Measurements from ENCODE around the gene PKN1. TPM values are rescaled to one million over a fixed set of nuclear protein-coding genes. Genes with fewer than 3 reads are reported as not detected.

Gene PKN1
- total and polyA plus RNA-seq, 4 donors = 84.3 to 197 (median 121) TPM

GRCh38 chr19:14494910-14495671 lies 62.0 kb downstream of the PKN1 start:
- no peaks in the 10 kb centered on the region for H3K27me3 ChIP-seq (ENCODE audit: control insufficient read depth in 3 of 3, insufficient read depth in 3 of 3, low read length in 2 of 3)
- DNase-seq (peak in 1 of 3 donors; percentile 44), ATAC-seq (ENCODE audit: insufficient read depth, low FRiP score) (no peak)
- H3K4me1 ChIP-seq (ENCODE audit: control insufficient read depth in 5 of 5, insufficient read depth in 5 of 5, low read length in 5 of 5) = peaks cover 0 to 18% (median 9%) of the 10 kb centered on the region in 5 donors
- TF ChIP-seq CTCF (IDR thresholded peaks at IDR 0.05; ENCODE audit: control extremely low read depth, extremely low read depth) = no peak
- H3K36me3 ChIP-seq (ENCODE audit: control insufficient read depth in 4 of 4, insufficient read depth in 4 of 4, low read length in 4 of 4) = peaks cover 0 to 9% (median 3%) of the 10 kb centered on the region in 4 donors
- peak overlapping the region in 1 of 2 donors; percentile 68 for H3K27ac ChIP-seq (ENCODE audit: low read depth in 1 of 2, low read length in 1 of 2)
- WGBS, 2 donors = 18 to 34% methylated on average over 13 to 14 of the region's 14 CpGs
- no peaks in the 10 kb centered on the region for H3K9me3 ChIP-seq (ENCODE audit: control insufficient read depth in 4 of 4, insufficient read depth in 3 of 4, low read length in 3 of 4)
- peak overlapping the region; percentile 25 to 53 for H3K9ac ChIP-seq (ENCODE audit: insufficient read depth in 1 of 2, low read length in 2 of 2)
- peak overlapping the region; percentile 61 for H3K4me3 ChIP-seq

GRCh38 chr19:14495672-14496028 lies 62.5 kb downstream of the PKN1 start:
- H3K27ac ChIP-seq (ENCODE audit: low read depth in 1 of 2, low read length in 1 of 2) = peak overlapping the region; percentile 64 to 81
- peaks cover 0 to 9% (median 3%) of the 10 kb centered on the region in 4 donors for H3K36me3 ChIP-seq (ENCODE audit: control insufficient read depth in 4 of 4, insufficient read depth in 4 of 4, low read length in 4 of 4)
- peaks cover 0 to 18% (median 9%) of the 10 kb centered on the region in 5 donors for H3K4me1 ChIP-seq (ENCODE audit: control insufficient read depth in 5 of 5, insufficient read depth in 5 of 5, low read length in 5 of 5)
- H3K9me3 ChIP-seq (ENCODE audit: control insufficient read depth in 4 of 4, insufficient read depth in 3 of 4, low read length in 3 of 4) = no peaks in the 10 kb centered on the region
- DNase-seq (no peak), ATAC-seq (ENCODE audit: insufficient read depth, low FRiP score) (no peak)
- H3K9ac ChIP-seq (ENCODE audit: insufficient read depth in 1 of 2, low read length in 2 of 2) = peak overlapping the region; percentile 25 to 53
- 0 to 2% methylated on average over 20 to 28 of the region's 28 CpGs for WGBS, 2 donors
- peak overlapping the region; percentile 61 for H3K4me3 ChIP-seq
- no peaks in the 10 kb centered on the region for H3K27me3 ChIP-seq (ENCODE audit: control insufficient read depth in 3 of 3, insufficient read depth in 3 of 3, low read length in 2 of 3)
- no peak for TF ChIP-seq CTCF (IDR thresholded peaks at IDR 0.05; ENCODE audit: control extremely low read depth, extremely low read depth)

GRCh38 chr19:14496029-14496833 lies 63.1 kb downstream of the PKN1 start, which contains the start of gene GIPC1:
Gene GIPC1, minus strand, starts transcription at chr19:14496127. Its CDS starts 13,151 bp downstream, at chr19:14482976.
- Histone ChIP-seq H3K4me1 (ENCODE audit: control insufficient read depth in 5 of 5, insufficient read depth in 5 of 5, low read length in 5 of 5) (peaks cover 0 to 18% (median 9%) of the 10 kb centered on the region in 5 donors), H3K9ac (ENCODE audit: insufficient read depth in 1 of 2, low read length in 2 of 2) (peak within 1 kb of the TSS; percentile 25 to 53), H3K9me3 (ENCODE audit: control insufficient read depth in 4 of 4, insufficient read depth in 3 of 4, low read length in 3 of 4) (no peaks in the 10 kb centered on the region), H3K27me3 (ENCODE audit: control insufficient read depth in 3 of 3, insufficient read depth in 3 of 3, low read length in 2 of 3) (no peaks in the 10 kb centered on the region), H3K27ac (ENCODE audit: low read depth in 1 of 2, low read length in 1 of 2) (peak within 1 kb of the TSS; percentile 64 to 91), H3K36me3 (ENCODE audit: control insufficient read depth in 4 of 4, insufficient read depth in 4 of 4, low read length in 4 of 4) (peaks cover 0 to 9% (median 3%) of the 10 kb centered on the region in 4 donors), H3K4me3 (peak within 1 kb of the TSS; percentile 61)
- peak; percentile 99 to 100 (median 99) for DNase-seq
- WGBS, 2 donors = 5 to 8% methylated on average over 44 to 63 of the region's 71 CpGs
- ATAC-seq (ENCODE audit: insufficient read depth, low FRiP score) = peak; percentile 94
- no peak for TF ChIP-seq CTCF (IDR thresholded peaks at IDR 0.05; ENCODE audit: control extremely low read depth, extremely low read depth)

All from lung (tissue), 12 donors.